Measurements from ENCODE around the gene PVR.
"Not testable (repeated sequence)": the region's sequence is repeated elsewhere in the genome, so short reads cannot be mapped to it uniquely, and the experiment has no call there.

Gene PVR

DNA sequence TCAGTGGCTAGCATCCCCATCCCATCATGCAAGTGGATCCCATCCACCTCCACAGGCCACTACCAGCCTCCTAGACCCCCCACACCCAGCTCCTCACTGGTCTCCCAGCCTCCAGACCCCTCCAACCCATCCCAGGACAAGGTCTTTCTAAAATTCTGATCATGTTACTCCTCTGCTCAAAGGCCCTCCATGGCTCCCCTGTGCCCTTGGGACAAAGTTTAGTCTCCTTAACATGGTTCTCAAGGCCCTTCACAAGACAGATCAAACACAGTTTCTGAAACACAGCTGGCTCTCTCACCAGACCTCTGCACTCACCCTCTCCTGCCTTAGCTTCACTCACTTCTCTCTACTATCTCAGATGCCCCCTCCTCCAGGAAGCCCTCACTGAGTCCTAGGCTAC is 36.8 kb downstream of the PVR start:
- no peak for DNase-seq

DNA sequence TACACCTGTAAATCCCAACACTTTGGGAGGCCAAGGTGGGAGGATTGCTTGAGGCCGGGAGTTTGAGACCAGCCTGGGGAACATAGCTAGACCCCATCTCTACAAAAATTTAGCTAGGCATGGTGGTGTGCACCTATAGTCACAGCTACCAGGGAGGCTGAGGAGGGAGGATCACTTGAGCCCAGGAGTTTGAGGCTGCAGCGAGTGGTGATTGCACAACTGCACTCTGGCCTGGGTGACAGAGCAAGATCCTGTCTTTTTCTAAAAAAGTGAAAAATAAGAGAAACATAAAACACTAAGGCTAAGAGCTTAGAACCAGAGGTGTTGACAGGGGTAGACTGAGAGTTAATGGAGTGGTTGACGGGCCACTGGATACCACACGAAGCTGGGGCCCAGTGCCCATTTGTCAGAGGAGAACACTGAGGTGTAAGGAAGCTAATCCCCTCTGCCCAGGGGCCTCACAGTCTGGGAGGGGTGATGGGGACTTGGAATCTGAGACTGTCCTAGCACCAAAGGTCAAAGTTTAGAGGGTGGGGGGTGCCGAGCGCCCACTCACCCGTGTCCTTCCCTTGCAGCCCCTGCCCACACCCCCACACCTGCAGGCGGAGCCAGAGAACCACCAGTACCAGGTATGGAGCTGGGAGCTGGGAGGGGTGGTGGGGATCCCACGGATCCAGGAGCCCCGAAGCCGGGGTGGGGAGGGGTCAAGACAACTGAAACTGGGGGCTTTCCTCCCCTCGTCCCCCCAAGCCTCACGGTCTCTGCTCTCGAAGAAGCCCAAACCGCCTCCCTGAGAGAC is 38.5 kb downstream of the PVR start:
- no peak for DNase-seq

DNA sequence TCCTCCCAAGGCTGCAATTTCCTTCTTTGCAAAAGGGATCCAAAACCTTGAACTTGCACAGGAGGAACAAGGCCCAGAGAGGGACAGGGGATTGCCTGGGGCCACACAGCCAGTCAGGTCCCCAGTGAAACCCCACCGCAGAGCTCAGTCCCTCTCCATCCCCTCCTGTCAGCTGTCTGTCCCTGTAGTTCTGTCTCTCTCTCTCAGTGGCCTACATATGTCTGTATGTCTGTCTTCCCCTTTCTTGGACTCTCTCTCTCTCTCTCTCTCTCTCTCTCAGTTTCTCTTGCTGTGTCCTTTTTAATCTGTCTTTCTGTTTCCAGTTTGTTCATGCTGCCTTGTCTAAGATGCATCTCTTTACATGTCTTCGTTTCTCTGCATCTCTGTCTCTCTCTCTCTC is 39.1 kb downstream of the PVR start:
- no peak for DNase-seq

DNA sequence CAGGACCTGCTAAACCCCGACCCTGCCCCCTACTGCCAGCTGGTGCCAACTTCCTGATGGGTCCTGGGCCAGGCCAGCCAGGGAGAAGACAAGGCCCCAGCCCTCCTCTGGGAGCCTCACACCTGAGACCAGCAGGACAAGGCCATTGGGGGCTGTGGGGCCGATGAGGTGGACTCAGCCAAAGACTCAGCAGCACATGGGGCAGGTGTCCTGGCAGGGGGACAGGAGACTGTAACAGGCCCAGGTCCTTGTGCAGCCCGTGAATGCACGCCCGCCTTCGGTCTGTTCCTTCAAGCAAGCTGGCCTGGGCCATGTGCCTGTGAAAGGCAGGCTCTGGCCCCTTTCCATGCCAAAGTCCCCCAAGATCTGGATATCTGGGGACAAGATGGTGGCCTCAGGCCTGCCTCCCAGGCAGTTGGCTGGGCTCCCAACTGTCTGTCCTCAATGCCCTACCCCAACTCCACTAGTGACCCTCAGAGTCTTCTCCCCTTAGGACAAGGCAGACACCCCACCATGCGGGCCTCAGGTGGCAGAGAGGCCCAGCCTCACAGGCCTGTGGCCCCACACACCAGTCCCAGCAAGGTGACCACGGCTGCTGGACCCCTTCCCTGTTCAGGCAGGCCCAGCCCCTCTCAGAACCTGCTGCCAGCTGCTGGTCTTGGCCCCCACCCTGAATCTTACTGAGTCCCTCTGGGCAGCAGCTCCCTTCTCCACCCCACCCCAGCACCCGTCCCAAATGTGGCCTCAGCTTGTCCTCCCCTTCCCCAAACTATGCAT is 39.9 kb downstream of the PVR start:
- DNase-seq: no peak

DNA sequence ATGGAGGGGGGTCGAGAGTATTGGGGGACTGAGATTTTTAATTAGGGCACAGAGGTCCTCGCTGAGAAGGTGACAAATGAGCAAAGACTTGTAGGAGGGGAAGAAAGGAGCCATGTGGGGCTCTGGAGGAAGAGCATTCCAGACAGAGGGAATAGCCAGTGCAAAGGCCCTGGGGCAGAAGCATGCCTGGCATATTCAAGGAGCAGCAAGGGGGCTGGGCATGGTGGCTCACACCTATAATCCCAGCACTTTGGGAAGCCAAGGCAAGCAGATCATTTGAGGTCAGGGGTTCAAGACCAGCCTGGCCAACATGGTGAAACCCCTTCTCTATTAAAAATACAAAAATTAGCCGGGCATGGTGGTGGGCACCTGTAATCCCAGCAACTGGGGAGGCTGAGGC is 40.7 kb downstream of the PVR start:
- not testable (repeated sequence) for DNase-seq

DNA sequence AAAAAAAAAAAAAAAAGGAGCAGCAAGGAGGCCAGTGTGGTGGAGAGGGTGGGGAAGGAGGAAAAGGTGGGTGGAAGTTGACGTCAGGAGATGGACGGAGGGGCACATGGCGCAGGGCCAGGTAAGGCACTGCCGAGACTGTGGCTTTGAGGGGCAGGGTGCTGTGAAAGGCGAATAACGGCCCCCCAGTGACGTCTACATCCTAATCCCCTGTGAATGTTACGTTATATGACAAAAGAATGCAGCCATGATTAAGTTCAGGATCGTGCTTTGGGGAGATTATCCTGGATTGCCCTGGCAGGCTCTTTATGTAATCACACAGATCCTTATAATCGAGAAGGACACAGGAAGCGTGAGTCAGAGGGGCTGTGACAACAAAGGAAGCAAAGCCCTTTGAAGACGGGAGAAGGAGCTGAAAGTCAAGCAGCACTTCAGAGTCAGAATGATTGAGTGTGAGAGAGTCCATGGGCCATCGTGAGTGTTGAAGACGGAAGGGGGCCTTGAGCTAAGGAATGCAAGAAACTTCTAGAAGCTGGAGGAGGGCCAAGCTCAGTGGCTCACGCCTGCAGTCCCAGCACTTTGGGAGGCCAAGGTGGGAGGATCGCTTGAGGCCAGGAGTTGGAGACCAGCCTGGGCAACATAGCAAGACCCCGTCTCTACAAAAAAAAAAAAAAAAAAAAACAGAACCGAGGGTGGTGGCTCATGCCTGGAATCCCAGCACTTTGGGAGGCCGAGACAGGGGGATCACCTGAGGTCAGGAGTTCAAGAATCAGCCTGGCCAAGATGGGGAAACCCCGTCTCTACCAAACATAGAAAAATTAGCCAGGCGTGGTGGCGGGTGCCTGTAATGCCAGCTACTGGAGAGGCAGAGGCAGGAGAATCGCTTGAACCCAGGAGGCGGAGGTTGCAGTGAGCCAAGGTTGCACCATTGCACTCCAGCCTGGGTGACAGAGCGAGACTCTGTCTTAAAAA is 41.5 kb downstream of the PVR start:
- no peak for DNase-seq

DNA sequence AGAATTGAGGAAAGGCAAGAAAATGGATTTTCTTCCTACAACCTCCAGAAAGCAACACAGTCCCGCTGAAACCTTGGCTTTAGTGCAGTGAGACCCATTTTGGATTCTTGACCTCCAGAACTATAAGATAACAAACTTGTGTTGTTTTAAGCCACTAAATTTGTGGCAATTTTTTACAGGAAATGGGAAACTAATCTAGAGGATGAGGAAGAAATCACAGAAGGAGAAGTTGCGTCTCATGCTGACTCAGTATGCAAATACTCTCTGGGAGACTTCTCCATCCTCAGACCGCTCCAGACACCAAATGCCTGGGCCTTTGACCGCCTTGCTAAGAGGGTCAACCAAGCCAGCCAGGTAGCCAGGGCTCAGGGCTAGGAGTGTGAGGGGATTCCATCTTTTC is 42.2 kb downstream of the PVR start:
- no peak for DNase-seq

DNA sequence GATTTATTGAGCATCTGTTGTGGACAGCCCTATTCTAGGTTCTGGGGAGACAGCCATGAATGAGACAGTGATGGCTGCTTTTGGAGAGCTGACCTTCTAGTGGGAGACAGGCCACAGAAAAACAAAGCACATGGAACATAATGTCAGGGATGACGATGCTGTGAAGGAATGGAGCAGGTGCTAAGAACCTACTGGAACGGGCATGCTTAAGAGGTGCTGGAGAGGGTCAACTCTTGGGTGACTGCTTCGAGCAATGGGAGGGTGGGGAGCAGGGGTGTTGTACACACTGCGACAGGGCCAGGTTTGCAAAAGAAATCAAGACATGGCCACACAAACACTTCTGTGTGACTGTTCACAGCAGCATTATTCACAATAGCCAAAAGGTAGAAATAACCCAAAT is 43.2 kb downstream of the PVR start:
- no peak for DNase-seq

DNA sequence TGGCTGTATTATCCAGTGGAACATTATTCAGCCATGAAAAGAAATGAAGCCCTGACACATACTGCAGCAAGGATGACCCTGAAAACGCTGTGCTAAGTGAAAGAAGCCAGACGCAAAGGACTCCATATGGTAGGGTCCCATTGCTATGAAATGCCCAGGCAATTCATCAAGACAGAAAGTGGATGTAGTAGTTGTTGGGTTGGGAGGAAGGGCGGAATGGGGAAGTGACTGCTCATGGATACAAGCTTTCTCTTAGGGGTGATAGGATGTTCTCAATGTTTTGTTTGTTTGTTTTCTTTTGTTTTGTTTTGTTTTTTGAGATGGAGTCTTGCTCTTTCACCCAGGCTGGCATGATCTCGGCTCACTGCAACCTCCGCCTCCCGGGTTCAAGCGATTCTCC is 44.2 kb downstream of the PVR start:
- DNase-seq: no peak

DNA sequence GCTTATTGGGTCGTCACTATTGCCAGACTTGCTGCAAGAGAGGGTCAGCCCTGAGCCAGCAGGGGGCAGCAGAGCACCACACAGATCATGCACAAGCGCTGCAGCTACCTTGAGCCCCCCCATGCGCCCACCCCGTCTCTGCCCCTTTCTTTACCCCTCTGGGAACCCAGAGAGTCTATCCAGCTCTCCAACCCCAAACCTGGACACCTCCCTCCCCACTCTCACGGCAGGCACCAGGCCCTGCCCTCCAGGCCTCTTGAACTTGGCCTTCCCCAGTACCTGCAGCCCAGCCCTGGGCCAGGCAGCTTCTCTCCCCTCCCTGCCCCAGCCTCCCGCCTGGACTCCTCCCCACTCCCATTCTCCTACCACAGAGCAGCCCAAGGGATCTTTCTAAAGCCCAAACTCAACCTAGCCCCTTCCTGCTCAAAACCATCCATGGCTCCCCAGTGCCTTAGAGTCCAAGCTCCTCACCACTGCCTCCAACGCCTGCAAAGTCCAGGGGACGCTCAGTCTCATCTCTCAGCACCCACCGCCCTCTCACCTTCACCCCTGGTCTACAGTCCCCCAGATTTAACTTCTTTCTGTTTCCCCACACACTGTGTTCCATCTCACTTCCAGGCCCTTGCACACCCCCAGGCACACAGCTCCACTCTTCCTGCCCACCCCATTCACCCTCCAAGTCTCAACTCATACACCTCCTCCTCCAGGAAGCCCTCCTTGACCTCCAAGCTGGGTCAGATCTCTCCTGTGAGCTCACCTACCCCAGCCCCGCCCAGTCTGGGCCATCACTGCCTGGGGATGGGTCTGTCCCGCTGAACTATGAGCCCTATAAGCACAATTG is 45.8 kb downstream of the PVR start:
- DNase-seq: peak; percentile 78 to 81

DNA sequence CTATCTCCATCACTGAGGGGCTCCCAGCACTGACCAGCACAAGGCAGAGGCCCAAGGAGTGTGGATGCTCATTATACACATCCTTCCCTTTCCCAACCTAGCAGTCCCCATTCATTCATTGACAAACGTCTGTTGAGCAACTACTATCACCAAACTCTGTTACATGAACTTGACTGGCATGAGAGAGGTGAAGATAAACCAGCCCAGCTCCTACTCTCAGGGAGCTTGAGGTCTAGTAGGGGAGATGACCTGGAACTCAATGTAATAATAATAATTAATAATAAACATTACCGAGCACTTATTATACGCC is 46.4 kb downstream of the PVR start:
- DNase-seq: no peak

DNA sequence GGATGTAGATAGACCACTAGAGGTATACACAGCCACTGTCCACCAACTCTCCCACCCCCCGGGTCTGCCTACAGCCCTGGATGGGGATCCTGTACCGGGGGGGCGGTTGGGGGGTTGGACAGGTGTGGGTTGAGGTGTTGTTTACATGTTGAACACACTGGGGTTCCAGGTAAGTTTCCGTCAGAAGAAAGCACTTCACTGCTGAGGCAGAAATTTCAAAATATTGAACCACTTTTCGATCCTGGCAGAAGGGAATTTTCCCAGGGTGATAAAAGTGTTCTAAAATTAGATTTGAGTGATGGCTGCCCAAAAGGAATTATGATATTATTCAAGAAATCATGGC is 48.6 kb downstream of the PVR start:
- no peak for DNase-seq

DNA sequence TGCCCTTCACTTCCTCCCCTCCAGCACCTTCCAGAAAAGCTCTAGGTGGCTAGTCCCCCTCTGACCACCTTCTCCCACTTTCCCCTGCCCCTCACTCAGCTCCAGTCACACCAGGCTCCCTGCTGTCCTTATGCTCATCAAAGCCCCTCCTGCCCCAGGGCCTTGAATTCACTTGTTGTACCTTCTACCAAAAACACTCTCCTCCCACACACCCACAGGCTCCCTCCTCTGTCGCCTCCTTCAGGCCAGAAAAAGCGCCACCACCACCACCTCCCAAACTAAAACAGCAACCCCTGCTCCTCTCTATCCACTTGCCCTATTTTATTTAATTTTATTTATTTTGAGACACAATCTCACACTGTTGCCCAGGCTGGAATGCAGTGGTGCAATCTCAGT is 50.5 kb downstream of the PVR start:
- peak; percentile 21 to 23 for DNase-seq

DNA sequence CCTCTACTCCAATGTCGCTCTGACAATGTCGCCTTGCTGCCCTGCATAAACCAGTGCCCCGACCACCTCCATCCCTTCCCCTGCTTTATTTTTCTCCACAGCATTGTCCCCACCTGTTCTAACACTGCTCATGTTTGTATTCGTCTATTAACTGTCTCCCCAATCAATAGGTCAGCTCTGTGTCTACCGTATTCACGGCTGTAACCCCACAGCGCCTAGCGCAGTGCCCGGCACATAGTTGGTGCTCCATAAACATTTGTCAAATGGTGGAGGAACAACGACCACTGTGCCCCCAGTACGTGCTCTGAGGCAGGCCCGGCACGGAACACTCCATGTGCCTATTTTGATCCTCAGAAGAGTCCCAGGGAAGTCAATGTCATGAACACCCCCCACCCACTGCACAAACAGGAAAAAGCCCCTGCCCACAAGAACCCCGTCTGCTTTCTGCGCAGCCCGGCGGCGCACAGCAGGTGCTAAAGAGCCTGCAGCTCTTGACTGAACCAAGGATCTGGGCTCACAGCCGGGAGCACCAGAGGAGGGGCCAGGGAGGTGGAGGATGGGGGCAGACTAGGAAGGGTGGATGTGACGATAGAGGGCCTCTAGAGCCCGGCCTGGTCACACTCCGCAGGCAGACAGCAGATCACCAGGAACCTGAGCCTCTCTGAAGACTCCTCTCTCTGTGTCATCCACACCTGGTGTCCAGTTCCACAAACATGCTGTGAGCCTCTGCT is 53.4 kb downstream of the PVR start:
- no peak for DNase-seq

DNA sequence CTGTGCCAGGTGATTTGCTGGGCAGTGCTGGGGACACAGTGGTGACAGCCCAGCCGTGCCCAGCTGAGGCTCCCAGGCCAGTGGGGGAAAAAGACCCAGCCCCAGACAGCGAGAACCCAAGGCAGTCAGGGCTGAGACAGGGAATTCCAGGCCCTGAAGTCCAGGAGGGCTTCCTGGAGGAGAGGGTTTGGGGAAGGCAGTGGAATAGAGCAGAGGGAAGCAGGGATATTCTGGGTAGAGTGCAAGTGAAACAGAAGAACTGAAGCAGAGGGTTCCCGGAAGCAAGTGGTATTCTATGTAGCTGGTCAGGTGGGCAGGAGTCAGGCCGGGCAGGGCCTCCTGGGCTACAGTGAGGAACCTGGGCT is 53.9 kb downstream of the PVR start:
- DNase-seq: no peak

DNA sequence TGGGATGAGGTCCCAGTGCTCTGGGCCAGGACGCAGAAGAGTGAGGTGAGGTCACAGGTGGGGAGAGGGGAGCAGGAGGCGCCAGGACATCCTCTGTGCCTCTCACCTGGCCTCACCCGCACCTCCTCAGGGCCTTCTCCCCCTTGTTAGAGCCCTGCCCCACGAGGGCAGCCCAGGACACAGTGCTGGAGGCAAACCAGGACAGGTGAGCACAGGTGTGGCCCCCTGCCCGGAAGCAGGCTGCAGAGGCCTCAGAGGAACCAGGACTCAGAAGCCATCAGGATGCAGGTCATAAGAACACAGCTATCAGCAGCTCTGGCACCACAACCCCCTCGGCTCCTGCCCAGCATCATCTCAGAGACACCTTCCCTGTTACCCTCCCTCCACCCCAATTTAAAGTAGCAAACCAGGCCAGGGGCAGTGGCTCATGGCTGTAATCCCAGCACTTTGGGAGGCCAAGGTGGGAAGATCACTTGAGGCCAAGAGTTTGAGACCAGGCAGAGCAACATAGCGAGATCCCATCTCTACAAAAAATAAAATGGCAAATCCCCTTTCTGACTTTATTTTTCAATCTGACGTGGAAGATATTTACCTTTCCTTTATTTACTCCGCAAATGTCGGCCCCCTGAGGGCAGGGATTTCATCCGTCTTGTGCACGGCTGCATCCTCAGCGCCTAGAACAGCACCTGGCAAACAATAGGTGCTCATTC is 54.9 kb downstream of the PVR start, which contains the start of gene CEACAM16:
TSS of gene CEACAM16 (plus strand) at position 660 of the 710 bp plus-strand sequence. CDS start 2,306 bp downstream, outside the sequence.
- no peak for DNase-seq

DNA sequence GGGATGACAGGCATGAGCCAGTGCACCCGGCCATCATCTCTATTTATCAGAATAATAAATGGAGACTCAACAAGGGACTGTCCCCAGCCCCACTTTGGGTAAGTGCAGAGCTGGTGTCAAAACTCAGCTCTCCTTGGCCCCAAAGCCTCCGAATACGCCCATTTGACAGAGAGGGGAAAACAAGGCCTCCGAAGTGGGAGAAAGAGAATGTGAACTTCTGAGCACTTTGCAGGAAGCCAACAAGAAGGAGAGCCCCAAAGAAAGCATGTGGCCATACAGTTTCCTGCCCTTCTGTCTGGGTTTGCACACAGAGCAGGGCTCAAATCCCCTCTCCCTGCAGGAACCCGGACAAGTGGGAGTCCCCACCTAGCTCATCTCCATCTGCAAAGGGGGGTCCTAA is 56.8 kb downstream of the PVR start:
- DNase-seq: no peak

DNA sequence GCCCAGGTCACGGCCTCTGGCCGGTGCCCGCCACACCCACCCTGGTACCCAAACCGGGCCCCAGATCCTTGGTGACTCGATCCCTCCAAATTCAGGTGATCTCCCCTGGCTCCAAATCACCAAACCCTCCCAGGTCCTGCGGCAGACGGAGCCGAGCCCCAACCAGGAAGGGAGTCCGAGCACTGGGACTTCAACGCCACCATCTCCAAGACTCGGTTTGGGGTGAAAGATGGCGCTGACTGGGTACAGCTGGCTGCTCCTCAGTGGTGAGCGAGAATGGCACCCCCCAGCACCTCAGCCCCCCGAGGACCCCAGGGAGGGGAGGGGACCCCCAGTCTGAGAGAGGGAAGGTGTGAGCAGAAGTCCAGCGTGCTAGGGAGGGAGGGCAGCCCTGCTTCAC is 57.5 kb downstream of the PVR start:
- DNase-seq: no peak

DNA sequence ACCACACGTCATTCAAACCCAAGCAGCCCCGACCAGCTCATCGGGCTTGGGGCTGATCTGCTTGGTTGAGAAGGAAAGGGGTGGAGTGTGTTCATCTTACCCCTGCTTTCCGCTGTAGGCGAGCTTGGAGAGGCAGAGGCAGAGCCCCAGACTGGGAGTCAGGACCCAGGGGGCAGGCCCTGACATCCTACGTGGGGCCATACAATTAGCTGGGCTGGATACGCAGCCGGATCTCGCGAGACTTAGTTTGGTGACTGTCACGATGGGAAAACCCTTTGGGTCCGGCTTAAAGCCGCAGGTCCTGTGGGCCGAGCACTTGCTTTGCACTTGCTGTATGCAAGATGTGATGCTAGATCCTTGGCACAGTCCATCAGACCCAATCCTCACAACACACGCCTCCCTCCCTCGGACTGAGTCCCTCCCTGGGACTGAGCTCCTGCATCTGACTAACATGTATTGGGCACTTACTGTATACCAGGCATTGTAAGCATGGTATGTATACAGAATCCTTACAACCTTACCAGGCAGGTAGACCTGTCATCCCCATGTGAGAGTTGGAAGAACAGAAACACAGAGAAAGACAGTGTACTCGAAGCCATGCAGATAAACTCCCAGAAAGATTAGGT is 59.0 kb downstream of the PVR start:
- DNase-seq: no peak

DNA sequence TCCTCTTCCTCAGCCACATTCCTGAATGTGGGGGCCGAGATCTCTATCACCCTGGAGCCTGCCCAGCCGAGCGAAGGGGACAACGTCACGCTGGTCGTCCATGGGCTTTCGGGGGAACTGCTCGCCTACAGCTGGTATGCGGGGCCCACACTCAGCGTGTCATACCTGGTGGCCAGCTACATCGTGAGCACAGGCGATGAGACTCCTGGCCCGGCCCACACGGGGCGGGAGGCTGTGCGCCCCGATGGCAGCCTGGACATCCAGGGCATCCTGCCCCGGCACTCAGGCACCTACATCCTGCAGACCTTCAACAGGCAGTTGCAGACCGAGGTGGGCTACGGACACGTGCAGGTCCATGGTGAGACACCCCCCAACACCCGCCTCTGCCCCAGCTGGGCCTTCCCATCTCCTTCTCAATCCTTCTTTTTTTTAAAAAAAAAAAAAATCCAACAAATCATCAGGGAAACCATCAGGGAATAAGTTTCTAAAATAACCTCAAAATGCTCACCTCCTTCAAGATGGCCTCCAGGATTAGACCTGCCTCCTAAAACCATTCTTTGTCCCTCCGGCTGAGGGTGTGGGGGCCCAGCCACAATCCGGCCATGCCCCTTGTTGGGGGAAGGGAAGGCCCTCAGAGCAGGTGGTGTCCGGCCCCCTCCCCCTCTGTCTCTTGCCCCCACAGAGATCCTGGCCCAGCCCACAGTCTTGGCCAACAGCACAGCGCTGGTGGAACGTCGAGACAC is 59.8 kb downstream of the PVR start:
- no peak for DNase-seq
